Pancreas (tissue), 10 donors: ENCODE measurements around the gene DHX38. TPM values are rescaled to one million over a fixed set of nuclear protein-coding genes. Genes with fewer than 3 reads are reported as not detected.
A peak's percentile ranks its signal among the peaks of the same experiment; 100 is the strongest.

Source experiments
- ATAC-seq, 4 donors: fragments of 200-7000 bp; cut with Tn5 transposase; one replicate each; pipeline versions ENCODE4 v1.8.0 to v1.9.1; 2020; ENCODE audit warnings: mild to moderate bottlenecking in 4 of 4, moderate library complexity in 4 of 4
- DNase-seq, 6 donors: peaks; one replicate each; pipeline ENCODE4 v3.0.0-alpha.2; 2020
- FAIRE-seq: peaks from 2 replicates; lab custom pipeline; 2012; peaks lifted over from hg19 to GRCh38; lab: Jason Lieb, UNC
- H3K27ac ChIP-seq, 4 donors: fragments of 200-600 bp; sonication (generic); 1 replicate in 3 of 4; 2 replicates in 1 of 4; pipeline versions ENCODE4 v1.5.0 to v1.8.0; 2020
- H3K27me3 ChIP-seq, 4 donors: fragments of 200-600 bp; one replicate each; pipeline ENCODE4 v1.8.0; 2021
- H3K36me3 ChIP-seq, 3 donors: fragments of 200-600 bp; sonication (generic) in 1 of 3; one replicate each; pipeline versions ENCODE4 v1.5.0 to v1.8.0; 2020 to 2021
- H3K4me1 ChIP-seq, 3 donors: fragments of 200-600 bp; one replicate each; pipeline ENCODE4 v1.8.0; 2021
- H3K4me3 ChIP-seq, 4 donors: fragments of 200-600 bp; sonication (generic) in 2 of 4; one replicate each; pipeline versions ENCODE4 v1.5.0 to v1.8.0; 2020 to 2021
- H3K9me3 ChIP-seq, 4 donors: fragments of 200-600 bp; one replicate each; pipeline ENCODE4 v1.8.0; 2021
- WGBS, 2 donors: extraction: QIAGEN DNeasy Blood & Tissue Kit; methylation state at CpG; one replicate each; pipeline ENCODE4 v1.1.7; 2013; 5-methylcytosine and 5-hydroxymethylcytosine counted together
- intact Hi-C, 3 donors: fragments of 100-400 bp; cut with DNase I; formaldehyde crosslinking; loops; one replicate each; pipeline versions ENCODE4 v1.11.1 to v1.14.2; 2022
- polyA plus RNA-seq, 2 donors: library from polyadenylated mRNA; stranded (reverse); fragments of 200-250 nt; gene quantifications; one replicate each; pipeline ENCODE4 v1.2.3, GENCODE V29; 2013
- total RNA-seq, 6 donors: library from RNA; stranded (reverse); fragmentation: NEBNext Ultra II Directional in 4 of 6; extraction: Animal tissue kit (Norgen Biotek cat#: 25700) in 4 of 6; gene quantifications; one replicate each; pipeline versions ENCODE4 v1.2.1 to v1.2.4, GENCODE V29; 2021 to 2023
- TF ChIP-seq, protein P1 (sequence below), 4 donors: fragments of 200-600 bp; sonication (generic) in 3 of 4; IDR thresholded peaks; one replicate each; pipeline versions ENCODE4 v1.5.0 to v1.8.0; 2021; ENCODE audit warnings: antibody characterized with exemption in 4 of 4
- donor health status: healthy with polysubstance abuse.
- donor health status: DM: no; HTN: no; CAD: no; lungs with moderate emphysema.
- donor health status: DM: no; HTN: no; CAD: no.
- donor health status: control.
- donor health status: control.
- donor health status: Bipolar disorder and iron deficiency.
- donor health status: DM: yes; HTN: yes; CAD: no.
- donor health status: DM: no; HTN: no; CAD: no.
- donor health status: DM: no; HTN: no; CAD: no.
- donor health status: DM: yes; HTN: yes; CAD: no.

DHX38 gene
- total and polyA plus RNA-seq, 8 donors: 16.3 to 68.2 (median 24.3) TPM

DNA sequence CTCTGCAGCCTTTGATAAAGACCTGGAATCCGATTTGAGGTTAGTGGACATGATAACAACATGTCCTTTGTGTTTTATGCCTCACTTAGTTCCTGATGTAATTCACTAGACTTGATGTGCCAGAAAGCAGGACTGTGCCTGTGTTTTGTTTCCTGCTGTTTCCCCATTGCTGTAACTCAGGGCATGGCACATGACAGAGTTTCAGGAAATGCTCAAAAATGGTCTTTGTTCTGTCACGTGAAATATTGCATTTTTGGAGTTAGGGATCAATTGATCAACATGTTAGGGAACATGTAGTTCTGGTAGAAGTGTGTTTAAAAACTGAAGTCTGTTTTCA, 32.8 kb downstream of the DHX38 start:
- intact Hi-C loops: loop anchor here in 2 of 3 donors (5.0 to 10.0 kb wide), 2 partner anchors 338 to 341 kb away; no protein-coding TSS in a partner anchor
- H3K4me1 ChIP-seq: peaks cover 0 to 7% (median 0%) of the 10 kb centered on the region in 3 donors
- H3K27me3 ChIP-seq: no peaks in the 10 kb centered on the region
- DNase-seq (no peak), ATAC-seq (peak in 3 of 4 donors; percentile 53 to 67 (median 64)), FAIRE-seq (no peak)
- H3K27ac ChIP-seq: peak overlapping the region in 2 of 4 donors; percentile 55 to 57
- TF ChIP-seq, protein P1, sequence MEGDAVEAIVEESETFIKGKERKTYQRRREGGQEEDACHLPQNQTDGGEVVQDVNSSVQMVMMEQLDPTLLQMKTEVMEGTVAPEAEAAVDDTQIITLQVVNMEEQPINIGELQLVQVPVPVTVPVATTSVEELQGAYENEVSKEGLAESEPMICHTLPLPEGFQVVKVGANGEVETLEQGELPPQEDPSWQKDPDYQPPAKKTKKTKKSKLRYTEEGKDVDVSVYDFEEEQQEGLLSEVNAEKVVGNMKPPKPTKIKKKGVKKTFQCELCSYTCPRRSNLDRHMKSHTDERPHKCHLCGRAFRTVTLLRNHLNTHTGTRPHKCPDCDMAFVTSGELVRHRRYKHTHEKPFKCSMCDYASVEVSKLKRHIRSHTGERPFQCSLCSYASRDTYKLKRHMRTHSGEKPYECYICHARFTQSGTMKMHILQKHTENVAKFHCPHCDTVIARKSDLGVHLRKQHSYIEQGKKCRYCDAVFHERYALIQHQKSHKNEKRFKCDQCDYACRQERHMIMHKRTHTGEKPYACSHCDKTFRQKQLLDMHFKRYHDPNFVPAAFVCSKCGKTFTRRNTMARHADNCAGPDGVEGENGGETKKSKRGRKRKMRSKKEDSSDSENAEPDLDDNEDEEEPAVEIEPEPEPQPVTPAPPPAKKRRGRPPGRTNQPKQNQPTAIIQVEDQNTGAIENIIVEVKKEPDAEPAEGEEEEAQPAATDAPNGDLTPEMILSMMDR (IDR thresholded peaks at IDR 0.05): no peak
- no peaks in the 10 kb centered on the region for H3K9me3 ChIP-seq
- no peak overlapping the region for H3K4me3 ChIP-seq
- no peaks in the 10 kb centered on the region for H3K36me3 ChIP-seq
- WGBS, 2 donors: 21% methylated on average over 2 of the region's 2 CpGs

DNA sequence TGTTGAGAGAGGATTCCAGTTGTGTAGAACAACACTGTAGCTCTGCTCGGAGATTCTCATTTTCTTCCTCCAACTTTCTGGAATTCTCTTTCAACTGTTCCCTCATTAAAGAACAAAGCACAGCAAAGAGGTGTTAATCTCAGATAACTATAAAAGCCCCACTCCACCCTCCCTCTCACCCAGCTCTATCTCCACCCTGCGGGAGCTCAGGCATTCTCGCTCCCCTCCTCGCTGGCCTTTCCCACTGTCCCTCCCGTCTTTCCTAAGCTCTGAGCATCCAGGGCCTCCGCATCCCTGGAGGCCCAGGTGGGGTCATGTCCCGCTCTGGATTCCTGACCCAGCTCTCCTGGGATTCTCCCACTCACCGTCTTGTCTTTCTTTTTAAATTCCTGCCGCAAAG, 35.1 kb downstream of the DHX38 start:
- TF ChIP-seq, protein P1 (IDR thresholded peaks at IDR 0.05): no peak
- FAIRE-seq: no peak
- no peak for DNase-seq
- no peaks in the 10 kb centered on the region for H3K9me3 ChIP-seq
- no peak overlapping the region for H3K4me3 ChIP-seq
- no peaks in the 10 kb centered on the region for H3K36me3 ChIP-seq
- no peaks in the 10 kb centered on the region for H3K27me3 ChIP-seq
- peaks cover 0 to 7% (median 0%) of the 10 kb centered on the region in 3 donors for H3K4me1 ChIP-seq
- no peak for ATAC-seq
- intact Hi-C loops: loop anchor here in 2 of 3 donors (5.0 to 10.0 kb wide), 2 partner anchors 336 to 339 kb away; no protein-coding TSS in a partner anchor
- H3K27ac ChIP-seq: no peak overlapping the region
- WGBS, 2 donors: 80 to 87% methylated on average over 9 of the region's 9 CpGs

DNA sequence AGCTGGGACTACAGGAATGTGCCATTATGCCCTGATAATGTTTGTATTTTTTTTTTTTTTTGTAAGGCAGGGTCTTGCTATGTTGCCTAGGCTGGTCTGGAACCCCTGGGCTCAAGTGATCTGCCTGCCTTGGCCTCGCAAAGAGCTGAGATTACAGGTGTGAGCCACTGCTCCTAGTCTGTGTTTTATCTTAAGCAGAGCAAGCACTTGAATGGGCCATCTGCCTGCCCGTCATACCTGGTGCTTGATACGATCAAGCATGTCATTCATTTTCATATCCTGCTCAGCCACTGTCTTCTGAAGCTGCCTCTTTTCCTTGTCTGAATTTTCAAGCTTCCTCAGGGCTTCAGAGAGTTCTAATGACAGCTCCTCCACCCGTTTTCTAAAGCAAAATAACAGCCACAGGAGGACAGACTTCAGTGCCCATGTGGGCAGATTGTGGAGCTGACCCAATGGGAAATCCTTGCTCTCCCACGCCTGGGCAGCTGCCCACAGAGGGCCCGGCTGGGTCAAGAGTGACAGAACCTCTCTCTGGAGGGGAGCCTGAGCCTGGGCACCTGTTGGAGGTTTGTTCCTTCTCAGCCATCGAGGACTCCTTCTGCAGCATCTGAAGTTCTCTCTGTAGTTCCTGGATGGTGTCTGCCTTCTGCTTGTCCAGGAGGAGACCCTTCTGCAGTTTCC, 36.5 kb downstream of the DHX38 start:
- no peaks in the 10 kb centered on the region for H3K27me3 ChIP-seq
- no peaks in the 10 kb centered on the region for H3K9me3 ChIP-seq
- H3K4me3 ChIP-seq: no peak overlapping the region
- no peak overlapping the region for H3K27ac ChIP-seq
- ATAC-seq (no peak), FAIRE-seq (no peak), DNase-seq (no peak)
- TF ChIP-seq, protein P1 (IDR thresholded peaks at IDR 0.05): no peak
- intact Hi-C loops: loop anchor here in 2 of 3 donors (5.0 to 10.0 kb wide), 2 partner anchors 335 to 337 kb away; no protein-coding TSS in a partner anchor
- no peaks in the 10 kb centered on the region for H3K36me3 ChIP-seq
- 70 to 76% methylated on average over 7 of the region's 7 CpGs for WGBS, 2 donors
- H3K4me1 ChIP-seq: peaks cover 0 to 6% (median 0%) of the 10 kb centered on the region in 3 donors

DNA sequence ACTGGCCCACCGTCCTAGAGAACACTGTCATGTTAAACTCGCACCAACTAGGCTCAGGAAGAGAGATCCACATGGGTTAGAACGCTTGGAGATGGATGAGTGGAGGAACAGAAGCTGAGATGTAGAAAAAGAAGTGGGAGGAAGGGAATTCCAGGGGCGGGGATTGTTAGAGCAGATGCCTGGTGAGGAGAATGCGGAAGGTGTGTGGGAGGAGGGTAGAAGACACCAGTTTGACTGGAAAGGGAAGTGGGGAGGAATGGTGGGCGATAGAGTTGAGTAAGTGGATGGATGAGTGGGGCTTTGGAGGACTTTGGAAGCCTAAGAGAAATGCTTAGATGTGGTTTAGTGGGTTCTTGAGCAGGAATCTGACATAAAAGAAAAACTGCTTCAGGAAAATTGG, 37.4 kb downstream of the DHX38 start:
- WGBS, 2 donors: 69 to 83% methylated on average over 6 of the region's 6 CpGs
- no peak overlapping the region for H3K27ac ChIP-seq
- peak in 1 of 4 donors; percentile 60 for ATAC-seq

More for the DNA sequence above, 37.4 kb downstream of the DHX38 start:
- Histone ChIP-seq H3K27me3 (no peaks in the 10 kb centered on the region), H3K4me1 (peaks cover 0 to 2% (median 0%) of the 10 kb centered on the region in 3 donors), H3K36me3 (no peaks in the 10 kb centered on the region), H3K4me3 (no peak overlapping the region), H3K9me3 (no peaks in the 10 kb centered on the region)
- FAIRE-seq (no peak), DNase-seq (no peak)
- intact Hi-C loops: no loop called here
- TF ChIP-seq, protein P1 (IDR thresholded peaks at IDR 0.05): no peak
